ENCODE data around the gene TMEM25.

DNA sequence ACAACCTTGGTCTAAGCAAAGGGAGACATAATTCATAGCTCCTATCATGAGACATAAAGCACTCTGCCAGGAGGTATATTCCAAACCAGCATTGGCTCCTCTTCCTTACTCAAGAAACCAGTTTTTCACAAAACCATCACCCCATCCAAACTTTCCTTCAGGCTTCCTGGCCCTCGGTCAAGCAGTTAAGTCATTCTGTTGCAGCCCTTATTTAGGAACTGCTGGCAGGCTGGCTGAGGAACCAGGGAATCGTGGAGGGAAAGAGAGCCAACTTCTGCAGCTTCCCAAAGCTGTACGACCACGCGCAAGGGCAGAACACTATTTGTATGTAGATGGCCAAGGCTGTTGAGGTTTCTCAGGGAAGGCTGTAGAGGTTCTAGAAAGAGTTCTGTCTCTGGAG is 34.1 kb downstream of the TMEM25 start:
- TF ChIP-seq, protein P1, sequence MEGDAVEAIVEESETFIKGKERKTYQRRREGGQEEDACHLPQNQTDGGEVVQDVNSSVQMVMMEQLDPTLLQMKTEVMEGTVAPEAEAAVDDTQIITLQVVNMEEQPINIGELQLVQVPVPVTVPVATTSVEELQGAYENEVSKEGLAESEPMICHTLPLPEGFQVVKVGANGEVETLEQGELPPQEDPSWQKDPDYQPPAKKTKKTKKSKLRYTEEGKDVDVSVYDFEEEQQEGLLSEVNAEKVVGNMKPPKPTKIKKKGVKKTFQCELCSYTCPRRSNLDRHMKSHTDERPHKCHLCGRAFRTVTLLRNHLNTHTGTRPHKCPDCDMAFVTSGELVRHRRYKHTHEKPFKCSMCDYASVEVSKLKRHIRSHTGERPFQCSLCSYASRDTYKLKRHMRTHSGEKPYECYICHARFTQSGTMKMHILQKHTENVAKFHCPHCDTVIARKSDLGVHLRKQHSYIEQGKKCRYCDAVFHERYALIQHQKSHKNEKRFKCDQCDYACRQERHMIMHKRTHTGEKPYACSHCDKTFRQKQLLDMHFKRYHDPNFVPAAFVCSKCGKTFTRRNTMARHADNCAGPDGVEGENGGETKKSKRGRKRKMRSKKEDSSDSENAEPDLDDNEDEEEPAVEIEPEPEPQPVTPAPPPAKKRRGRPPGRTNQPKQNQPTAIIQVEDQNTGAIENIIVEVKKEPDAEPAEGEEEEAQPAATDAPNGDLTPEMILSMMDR (IDR thresholded peaks at IDR 0.05; ENCODE audit: borderline replicate concordance, extremely low read depth, low read length, poor library complexity, severe bottlenecking) = no peak
- no peak for TF ChIP-seq EZH2 (IDR thresholded peaks at IDR 0.05; ENCODE audit: borderline replicate concordance, low read depth, low read length, severe bottlenecking)

Data from DND-41 (cell line).